ENCODE measurements around the gene C1QTNF9B.
A peak's percentile ranks its signal among the peaks of the same experiment; 100 is the strongest.

DNA sequence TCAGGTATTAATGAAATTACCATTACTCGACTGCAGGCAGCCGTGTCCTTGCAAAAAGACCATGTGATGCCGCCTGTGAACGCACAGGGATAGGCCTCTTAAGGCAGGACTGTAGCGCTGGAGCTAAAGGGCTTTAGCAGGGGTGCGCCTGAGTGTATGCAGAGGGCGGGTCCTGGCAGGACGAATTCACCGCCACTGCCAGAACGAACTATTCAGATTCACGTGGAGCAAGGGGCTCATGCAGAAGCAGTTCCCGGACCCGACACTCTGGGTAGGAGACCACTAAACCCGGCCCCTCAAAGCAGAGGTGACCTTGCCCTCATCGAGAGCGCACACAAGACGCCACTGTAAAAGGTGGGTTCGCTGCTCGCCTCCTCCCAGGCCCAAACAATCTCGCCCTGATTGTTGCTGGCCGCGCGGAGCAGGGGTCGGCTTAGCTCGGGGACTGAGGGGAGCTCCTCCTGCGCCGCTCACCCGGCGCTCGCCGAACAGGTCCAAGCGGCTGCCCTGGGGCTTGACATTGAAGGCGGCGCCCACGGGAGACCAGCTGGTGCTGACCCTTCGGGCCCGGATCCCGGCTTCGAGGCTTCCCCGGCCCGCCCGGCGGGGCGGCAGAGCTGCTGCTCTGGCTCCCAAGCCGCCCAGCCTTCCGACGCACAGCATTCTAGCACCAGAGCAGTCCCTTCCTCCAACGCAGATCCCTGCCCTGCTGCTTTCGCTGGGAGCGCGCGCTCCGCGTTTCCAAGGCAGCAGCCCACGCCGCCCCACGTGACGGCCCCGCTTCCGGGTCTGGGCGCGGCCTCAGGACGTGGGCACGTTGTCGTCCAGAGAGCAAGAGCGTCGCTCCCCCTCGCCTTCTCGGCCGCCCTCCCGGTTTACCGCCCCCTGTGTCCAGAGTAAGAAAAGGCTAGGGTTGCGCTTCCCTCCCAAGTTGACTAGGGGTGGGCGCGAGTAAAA, 8.4 kb downstream of the C1QTNF9B start, which contains the start of gene MIPEP:
- TF ChIP-seq EZH2 (IDR thresholded peaks at IDR 0.05; ENCODE audit: low read depth) = no peak
- TF ChIP-seq, protein P1, sequence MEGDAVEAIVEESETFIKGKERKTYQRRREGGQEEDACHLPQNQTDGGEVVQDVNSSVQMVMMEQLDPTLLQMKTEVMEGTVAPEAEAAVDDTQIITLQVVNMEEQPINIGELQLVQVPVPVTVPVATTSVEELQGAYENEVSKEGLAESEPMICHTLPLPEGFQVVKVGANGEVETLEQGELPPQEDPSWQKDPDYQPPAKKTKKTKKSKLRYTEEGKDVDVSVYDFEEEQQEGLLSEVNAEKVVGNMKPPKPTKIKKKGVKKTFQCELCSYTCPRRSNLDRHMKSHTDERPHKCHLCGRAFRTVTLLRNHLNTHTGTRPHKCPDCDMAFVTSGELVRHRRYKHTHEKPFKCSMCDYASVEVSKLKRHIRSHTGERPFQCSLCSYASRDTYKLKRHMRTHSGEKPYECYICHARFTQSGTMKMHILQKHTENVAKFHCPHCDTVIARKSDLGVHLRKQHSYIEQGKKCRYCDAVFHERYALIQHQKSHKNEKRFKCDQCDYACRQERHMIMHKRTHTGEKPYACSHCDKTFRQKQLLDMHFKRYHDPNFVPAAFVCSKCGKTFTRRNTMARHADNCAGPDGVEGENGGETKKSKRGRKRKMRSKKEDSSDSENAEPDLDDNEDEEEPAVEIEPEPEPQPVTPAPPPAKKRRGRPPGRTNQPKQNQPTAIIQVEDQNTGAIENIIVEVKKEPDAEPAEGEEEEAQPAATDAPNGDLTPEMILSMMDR (conservative IDR thresholded peaks at IDR 0.05) = peak; percentile 58

Measured in PC-9 (cell line).